ENCODE results near the gene OTOGL.
"Not testable (repeated sequence)": the region's sequence is repeated elsewhere in the genome, so short reads cannot be mapped to it uniquely, and the experiment has no call there.

The OTOGL gene

GRCh38 chr12:80121661-80122060 lies 22.3 kb downstream of the OTOGL start:
- DNase-seq: no peak

GRCh38 chr12:80129895-80130530 lies 30.7 kb downstream of the OTOGL start:
- no peak for DNase-seq

- DNase-seq: no peak
These were observed 36.3 kb downstream of the OTOGL start for GRCh38 chr12:80135624-80136023.

- no peak for DNase-seq
These were observed 40.7 kb downstream of the OTOGL start for GRCh38 chr12:80140005-80140404.

- DNase-seq: no peak
These were observed 43.3 kb downstream of the OTOGL start for GRCh38 chr12:80142640-80143039.

GRCh38 chr12:80143537-80143936 lies 44.2 kb downstream of the OTOGL start:
- no peak for DNase-seq

- not testable (repeated sequence) for DNase-seq
These were observed 50.4 kb downstream of the OTOGL start for GRCh38 chr12:80149547-80150313.

GRCh38 chr12:80151131-80151530 lies 51.8 kb downstream of the OTOGL start:
- DNase-seq: no peak

- DNase-seq: no peak
These were observed 54.9 kb downstream of the OTOGL start for GRCh38 chr12:80154261-80154660.

GRCh38 chr12:80156306-80156705 lies 57.0 kb downstream of the OTOGL start:
- no peak for DNase-seq

GRCh38 chr12:80157645-80158044 lies 58.3 kb downstream of the OTOGL start:
- no peak for DNase-seq

- no peak for DNase-seq
These were observed 62.3 kb downstream of the OTOGL start for GRCh38 chr12:80161612-80162011.

GRCh38 chr12:80162177-80162576 lies 62.8 kb downstream of the OTOGL start:
- DNase-seq: no peak

- DNase-seq: no peak
These were observed 66.4 kb downstream of the OTOGL start for GRCh38 chr12:80165746-80166145.

- no peak for DNase-seq
These were observed 67.4 kb downstream of the OTOGL start for GRCh38 chr12:80166751-80167150.

GRCh38 chr12:80168936-80169335 lies 69.6 kb downstream of the OTOGL start:
- peak; percentile 8 for DNase-seq

GRCh38 chr12:80170915-80171314 lies 71.6 kb downstream of the OTOGL start:
- DNase-seq: no peak

GRCh38 chr12:80173083-80173864 lies 73.9 kb downstream of the OTOGL start:
- no peak for DNase-seq

GRCh38 chr12:80175307-80175930 lies 76.1 kb downstream of the OTOGL start:
- DNase-seq: peak; percentile 38

GRCh38 chr12:80176706-80177105 lies 77.4 kb downstream of the OTOGL start:
- DNase-seq: no peak

GRCh38 chr12:80178846-80179245 lies 79.5 kb downstream of the OTOGL start:
- DNase-seq: peak; percentile 65

GRCh38 chr12:80183939-80184338 lies 84.6 kb downstream of the OTOGL start:
- no peak for DNase-seq

- DNase-seq: no peak
These were observed 85.6 kb downstream of the OTOGL start for GRCh38 chr12:80184926-80185325.

Data from activated CD4-positive, alpha-beta T cell treated with anti-CD3 and anti-CD28 coated beads, Interleukin-2, Interleukin-6, amounts not matched to agents 100 ng/mL and 50 ng/mL, durations not matched to agents 16 hours and 8 hours (primary cell).